Loucy (cell line): ENCODE measurements around the gene CGREF1.

Source experiments
- H2AFZ ChIP-seq: fragments of 200-600 bp; sonication (generic); 2 replicates; pipeline ENCODE4 v1.6.0; 2016; ENCODE audit warnings: antibody characterized with exemption, mild to moderate bottlenecking, low read length, moderate library complexity
- H3F3A ChIP-seq: fragments of 200-600 bp; 2 replicates; pipeline ENCODE4 v1.6.0; 2016; ENCODE audit warnings: antibody characterized with exemption, low read depth, mild to moderate bottlenecking
- H3K27me3 ChIP-seq: fragments of 200-600 bp; sonication (generic); 2 replicates; pipeline ENCODE4 v1.6.1; 2014; ENCODE audit warnings: low read length, mild to moderate bottlenecking; ENCODE audit not compliant: insufficient read depth, poor library complexity, severe bottlenecking
- H3K36me3 ChIP-seq: fragments of 200-600 bp; sonication (generic); 2 replicates; pipeline ENCODE4 v1.6.1; 2016; ENCODE audit warnings: low read length; ENCODE audit not compliant: insufficient read depth
- H3K4me1 ChIP-seq: fragments of 200-600 bp; sonication (generic); 2 replicates; pipeline ENCODE4 v1.5.1; 2014; ENCODE audit warnings: low read length, mild to moderate bottlenecking; ENCODE audit not compliant: insufficient read depth, poor library complexity, severe bottlenecking
- H3K4me2 ChIP-seq: fragments of 200-600 bp; sonication (generic); 2 replicates; pipeline ENCODE4 v1.6.0; 2014; ENCODE audit warnings: antibody characterized with exemption, low read length, low read depth, mild to moderate bottlenecking; ENCODE audit not compliant: poor library complexity, severe bottlenecking
- H3K4me3 ChIP-seq: fragments of 200-600 bp; sonication (generic); 2 replicates; pipeline ENCODE4 v1.5.1; 2014; ENCODE audit warnings: low read length, mild to moderate bottlenecking, mixed read lengths; ENCODE audit not compliant: poor library complexity, severe bottlenecking
- H3K79me2 ChIP-seq: fragments of 200-600 bp; sonication (generic); 2 replicates; pipeline ENCODE4 v1.6.1; 2014; ENCODE audit warnings: low read length; ENCODE audit not compliant: insufficient read depth
- H3K9ac ChIP-seq: fragments of 200-600 bp; sonication (generic); 2 replicates; pipeline ENCODE4 v1.6.0; 2014; ENCODE audit warnings: mild to moderate bottlenecking, low read depth, low read length, moderate library complexity; ENCODE audit not compliant: poor library complexity, severe bottlenecking
- H3K9me2 ChIP-seq: fragments of 200-600 bp; sonication (generic); replicated peaks from 2 replicates; pipeline ENCODE4 v1.6.1; 2016; ENCODE audit warnings: low read depth, low read length, mixed read lengths
- H3K9me3 ChIP-seq: fragments of 200-600 bp; sonication (generic); 2 replicates; pipeline ENCODE4 v1.6.1; 2014; ENCODE audit warnings: mild to moderate bottlenecking, antibody characterized with exemption, low read length, low read depth; ENCODE audit not compliant: insufficient read depth
- H4K20me1 ChIP-seq: fragments of 200-600 bp; sonication (generic); 2 replicates; pipeline ENCODE4 v1.6.0; 2014; ENCODE audit warnings: antibody characterized with exemption, low read length, mild to moderate bottlenecking; ENCODE audit not compliant: insufficient read depth, poor library complexity, severe bottlenecking
- CTCF ChIP-seq: fragments of 200-600 bp; sonication (generic); conservative IDR thresholded peaks from 2 replicates; pipeline ENCODE4 v1.5.1; 2014; ENCODE audit warnings: mild to moderate bottlenecking, antibody characterized with exemption, low read length
- EZH2phosphoT487 ChIP-seq: fragments of 200-600 bp; IDR thresholded peaks from 2 replicates; pipeline ENCODE4 v1.6.1; 2018; ENCODE audit warnings: antibody characterized with exemption, mild to moderate bottlenecking, moderate library complexity, borderline replicate concordance

The CGREF1 gene

GRCh38 chr2:27087823-27088410 is 31.0 kb downstream of the CGREF1 start:
- H3K79me2 ChIP-seq, result peaks cover 13% of the 10 kb centered on the region; the same call in 1 of the 2 replicates
- no peaks in the 10 kb centered on the region for H4K20me1 ChIP-seq
- H3K4me1 ChIP-seq, result peaks cover 35% of the 10 kb centered on the region
- no peaks in the 10 kb centered on the region for H3K27me3 ChIP-seq
- H2AFZ ChIP-seq, result no peak overlapping the region
- H3K9me3 ChIP-seq, result no peaks in the 10 kb centered on the region
- H3K9ac ChIP-seq, result peak overlapping the region; percentile 55
- H3K4me2 ChIP-seq, result peak overlapping the region; percentile 92
- H3K9me2 ChIP-seq, result no peaks in the 10 kb centered on the region
- H3F3A ChIP-seq, result no peaks in the 10 kb centered on the region
- TF ChIP-seq CTCF (no peak), EZH2phosphoT487 (no peak)
- H3K4me3 ChIP-seq, result peak overlapping the region; percentile 78
- H3K36me3 ChIP-seq, result no peaks in the 10 kb centered on the region

DNA sequence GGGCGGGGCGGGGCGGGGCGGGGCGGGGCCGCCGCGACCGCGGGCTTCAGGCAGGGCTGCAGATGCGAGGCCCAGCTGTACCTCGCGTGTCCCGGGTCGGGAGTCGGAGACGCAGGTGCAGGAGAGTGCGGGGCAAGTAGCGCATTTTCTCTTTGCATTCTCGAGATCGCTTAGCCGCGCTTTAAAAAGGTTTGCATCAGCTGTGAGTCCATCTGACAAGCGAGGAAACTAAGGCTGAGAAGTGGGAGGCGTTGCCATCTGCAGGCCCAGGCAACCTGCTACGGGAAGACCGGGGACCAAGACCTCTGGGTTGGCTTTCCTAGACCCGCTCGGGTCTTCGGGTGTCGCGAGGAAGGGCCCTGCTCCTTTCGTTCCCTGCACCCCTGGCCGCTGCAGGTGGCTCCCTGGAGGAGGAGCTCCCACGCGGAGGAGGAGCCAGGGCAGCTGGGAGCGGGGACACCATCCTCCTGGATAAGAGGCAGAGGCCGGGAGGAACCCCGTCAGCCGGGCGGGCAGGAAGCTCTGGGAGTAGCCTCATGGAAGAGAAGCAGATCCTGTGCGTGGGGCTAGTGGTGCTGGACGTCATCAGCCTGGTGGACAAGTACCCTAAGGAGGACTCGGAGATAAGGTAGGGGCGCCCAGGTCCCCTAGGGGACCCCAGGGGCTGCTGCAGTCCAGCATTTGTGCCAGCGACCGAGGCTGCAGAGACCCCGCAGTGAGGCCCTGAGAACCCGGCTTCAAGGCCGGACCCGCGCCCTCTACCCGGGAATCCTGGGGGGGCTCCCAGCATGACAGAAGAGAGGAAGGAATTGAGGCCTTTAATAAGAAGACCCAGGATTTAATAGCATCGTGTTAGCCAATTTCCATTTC is 32.0 kb downstream of the CGREF1 start, which contains the start of gene KHK:
KHK (plus strand) TSS at position 49 of the 870 bp plus-strand sequence; CDS start at position 537, 488 bp downstream.
- no peaks in the 10 kb centered on the region for H3K36me3 ChIP-seq
- peak within 1 kb of the TSS; percentile 79 for H3K9ac ChIP-seq
- H3K4me3 ChIP-seq, result peak within 1 kb of the TSS; percentile 78
- TF ChIP-seq EZH2phosphoT487 (no peak), CTCF (no peak)
- no peaks in the 10 kb centered on the region for H4K20me1 ChIP-seq
- H3K4me2 ChIP-seq, result peak within 1 kb of the TSS; percentile 92
- H3K9me3 ChIP-seq, result no peaks in the 10 kb centered on the region
- peaks cover 41% of the 10 kb centered on the region for H3K4me1 ChIP-seq
- H3K27me3 ChIP-seq, result no peaks in the 10 kb centered on the region
- H3K79me2 ChIP-seq, result peaks cover 21% of the 10 kb centered on the region; the same call in 1 of the 2 replicates
- H2AFZ ChIP-seq, result peak within 1 kb of the TSS; percentile 95
- peaks cover under 1% of the 10 kb centered on the region; the same call in 1 of the 2 replicates for H3F3A ChIP-seq
- H3K9me2 ChIP-seq, result no peaks in the 10 kb centered on the region

DNA sequence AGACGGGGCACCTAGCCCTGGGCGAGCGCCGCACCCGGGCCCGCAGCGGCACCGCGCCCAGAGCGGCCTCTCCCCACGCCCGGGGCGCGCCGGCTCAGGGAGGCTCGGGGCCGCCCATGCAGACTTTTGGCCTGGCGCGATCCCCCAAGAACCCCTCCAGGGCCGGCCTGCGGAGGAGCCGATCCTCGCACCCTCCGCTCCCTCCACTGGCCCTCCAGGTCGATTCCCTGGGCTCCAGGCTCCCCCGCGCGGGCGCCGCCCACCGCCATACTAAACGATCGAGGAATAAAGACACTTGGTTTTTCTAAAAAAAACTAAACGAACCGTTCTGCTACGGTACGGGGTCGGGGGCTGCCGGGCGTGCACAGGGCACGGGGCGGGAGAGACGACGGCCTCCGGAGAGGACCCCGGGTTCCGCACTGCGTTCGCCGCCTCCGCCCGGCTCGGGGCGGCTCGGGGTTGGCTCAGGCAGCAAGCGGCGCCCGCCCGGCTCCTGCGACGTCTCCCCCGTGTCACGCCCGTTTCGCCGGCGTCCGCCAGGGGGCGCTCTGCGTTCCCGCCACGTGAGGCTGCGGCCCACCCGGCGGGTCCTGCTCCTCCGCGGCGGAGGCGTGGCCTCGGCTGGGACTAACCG is 32.7 kb downstream of the CGREF1 start:
- H3F3A ChIP-seq, result peaks cover 7% of the 10 kb centered on the region; the same call in 1 of the 2 replicates
- H3K36me3 ChIP-seq, result no peaks in the 10 kb centered on the region
- H3K9me2 ChIP-seq, result no peaks in the 10 kb centered on the region
- peaks cover 21% of the 10 kb centered on the region; the same call in 1 of the 2 replicates for H3K79me2 ChIP-seq
- H2AFZ ChIP-seq, result peak overlapping the region; percentile 76
- peak overlapping the region; percentile 92 for H3K4me2 ChIP-seq
- H3K4me1 ChIP-seq, result peaks cover 47% of the 10 kb centered on the region
- no peaks in the 10 kb centered on the region for H3K9me3 ChIP-seq
- peak overlapping the region; percentile 79 for H3K9ac ChIP-seq
- no peaks in the 10 kb centered on the region for H3K27me3 ChIP-seq
- no peak for TF ChIP-seq EZH2phosphoT487
- peak; percentile 59 for TF ChIP-seq CTCF
- H4K20me1 ChIP-seq, result no peaks in the 10 kb centered on the region
- H3K4me3 ChIP-seq, result peak overlapping the region; percentile 78
